SK-N-SH treated with all-trans-retinoic acid at 6 μM for 48 hours (cell line): ENCODE results near the gene PIGZ.
A peak's percentile ranks its signal among the peaks of the same experiment; 100 is the strongest.

Experiments
- ATAC-seq: fragments of 200-7000 bp; cut with Tn5 transposase; 3 replicates; pipeline ENCODE4 v1.9.1; 2020; ENCODE audit warnings: mild to moderate bottlenecking, moderate library complexity
- ARNTL ChIP-seq: fragments of 450-650 bp; formaldehyde crosslinking; IDR thresholded peaks from 2 replicates; pipeline ENCODE4 v1.5.0; 2020; ENCODE audit warnings: low read depth, mild to moderate bottlenecking, moderate library complexity, borderline replicate concordance
- BACH2 ChIP-seq: fragments of 250-450 bp; sonication (Bioruptor Pico); IDR thresholded peaks from 2 replicates; pipeline ENCODE4 v1.9.0; 2021; ENCODE audit warnings: mild to moderate bottlenecking, borderline replicate concordance
- CREB5 ChIP-seq: fragments of 250-450 bp; sonication (Bioruptor Pico); IDR thresholded peaks from 2 replicates; pipeline ENCODE4 v1.5.1; 2020; ENCODE audit warnings: low read depth, mild to moderate bottlenecking, moderate library complexity
- CSDC2 ChIP-seq: fragments of 250-450 bp; sonication (Bioruptor Pico); IDR thresholded peaks from 2 replicates; pipeline ENCODE4 v1.5.0; 2020; ENCODE audit warnings: mild to moderate bottlenecking, moderate library complexity
- CSRNP3 ChIP-seq: fragments of 250-450 bp; sonication (Bioruptor Pico); IDR thresholded peaks from 2 replicates; pipeline ENCODE4 v1.5.1; 2021; ENCODE audit warnings: mild to moderate bottlenecking, moderate library complexity
- ESRRG ChIP-seq: fragments of 250-450 bp; sonication (Bioruptor Pico); IDR thresholded peaks from 2 replicates; pipeline ENCODE4 v1.6.1; 2021; ENCODE audit warnings: mild to moderate bottlenecking
- GLIS3 ChIP-seq: fragments of 250-450 bp; sonication (Bioruptor Pico); IDR thresholded peaks from 2 replicates; pipeline ENCODE4 v1.5.0; 2020; ENCODE audit warnings: mild to moderate bottlenecking, moderate library complexity
- ISL1 ChIP-seq: fragments of 250-450 bp; sonication (Bioruptor Pico); IDR thresholded peaks from 2 replicates; pipeline ENCODE4 v2.1.2; 2022; ENCODE audit warnings: mild to moderate bottlenecking, moderate library complexity
- OSR1 ChIP-seq: fragments of 250-450 bp; sonication (Bioruptor Pico); IDR thresholded peaks from 2 replicates; pipeline ENCODE4 v1.8.0; 2022; ENCODE audit warnings: moderate library complexity, mild to moderate bottlenecking, inconsistent platforms
- PATZ1 ChIP-seq: fragments of 250-450 bp; sonication (Bioruptor Pico); IDR thresholded peaks from 2 replicates; pipeline ENCODE4 v1.8.0; 2020; ENCODE audit warnings: mild to moderate bottlenecking, moderate library complexity, borderline replicate concordance
- PPARA ChIP-seq: fragments of 250-450 bp; sonication (Bioruptor Pico); IDR thresholded peaks from 2 replicates; pipeline ENCODE4 v1.5.0; 2020; ENCODE audit warnings: mild to moderate bottlenecking, borderline replicate concordance
- RARB ChIP-seq: fragments of 250-450 bp; sonication (Bioruptor Pico); IDR thresholded peaks from 2 replicates; pipeline ENCODE4 v1.8.0; 2021; ENCODE audit warnings: mild to moderate bottlenecking, moderate library complexity
- SNAI2 ChIP-seq: fragments of 250-450 bp; sonication (Bioruptor Pico); IDR thresholded peaks from 2 replicates; pipeline ENCODE4 v1.5.0; 2020; ENCODE audit warnings: mild to moderate bottlenecking, moderate library complexity
- TCF4 ChIP-seq: fragments of 250-450 bp; sonication (Bioruptor Pico); IDR thresholded peaks from 2 replicates; pipeline ENCODE4 v1.8.0; 2021; ENCODE audit warnings: mild to moderate bottlenecking, moderate library complexity, borderline replicate concordance
- TOX ChIP-seq: fragments of 250-450 bp; sonication (Bioruptor Pico); IDR thresholded peaks from 2 replicates; pipeline ENCODE4 v1.8.0; 2021; ENCODE audit warnings: mild to moderate bottlenecking, moderate library complexity, borderline replicate concordance
- TSHZ2 ChIP-seq: fragments of 250-450 bp; sonication (Bioruptor Pico); IDR thresholded peaks from 2 replicates; pipeline ENCODE4 v1.5.0; 2020; ENCODE audit warnings: mild to moderate bottlenecking, moderate library complexity
- ZC3H10 ChIP-seq: fragments of 250-450 bp; sonication (Bioruptor Pico); IDR thresholded peaks from 2 replicates; pipeline ENCODE4 v1.5.1; 2021; ENCODE audit warnings: mild to moderate bottlenecking, moderate library complexity
- ZFP3 ChIP-seq: fragments of 250-450 bp; sonication (Bioruptor Pico); IDR thresholded peaks from 2 replicates; pipeline ENCODE4 v1.5.0; 2020; ENCODE audit warnings: mild to moderate bottlenecking, moderate library complexity
- ZFP30 ChIP-seq: fragments of 450-650 bp; formaldehyde crosslinking; IDR thresholded peaks from 2 replicates; pipeline ENCODE4 v1.5.0; 2022; ENCODE audit warnings: mild to moderate bottlenecking, moderate library complexity
- ZNF70 ChIP-seq: fragments of 450-650 bp; formaldehyde crosslinking; IDR thresholded peaks from 2 replicates; pipeline ENCODE4 v1.5.0; 2020; ENCODE audit warnings: mild to moderate bottlenecking, moderate library complexity
- ZNF8 ChIP-seq: fragments of 450-650 bp; formaldehyde crosslinking; IDR thresholded peaks from 2 replicates; pipeline ENCODE4 v1.5.0; 2020; ENCODE audit warnings: mild to moderate bottlenecking, moderate library complexity

PIGZ gene

GRCh38 chr3:197006860-197007259, 38.2 kb upstream of the PIGZ start:
- TF ChIP-seq TSHZ2 = no peak
- ATAC-seq = no peak

- TF ChIP-seq PATZ1 (no peak), ISL1 (CRISPR knock-in tag) (no peak), TSHZ2 (no peak), TOX (no peak), RARB (CRISPR knock-in tag) (no peak), BACH2 (CRISPR knock-in tag) (no peak), ZNF70 (CRISPR knock-in tag) (no peak), ZNF8 (CRISPR knock-in tag) (no peak), SNAI2 (CRISPR knock-in tag) (no peak), PPARA (CRISPR knock-in tag) (no peak), TCF4 (CRISPR knock-in tag) (no peak), GLIS3 (CRISPR knock-in tag) (no peak), ZFP3 (no peak), ARNTL (no peak), ZFP30 (CRISPR knock-in tag) (no peak), CSRNP3 (CRISPR knock-in tag) (no peak), OSR1 (CRISPR knock-in tag) (no peak), ESRRG (CRISPR knock-in tag) (no peak), CSDC2 (CRISPR knock-in tag) (no peak), CREB5 (no peak)
- no peak for ATAC-seq
Measured at GRCh38 chr3:197006446-197006845, 37.8 kb upstream of the PIGZ start.

GRCh38 chr3:197003461-197004385, 35.1 kb upstream of the PIGZ start:
- peak; percentile 6 for ATAC-seq
- TF ChIP-seq TOX = no peak
- no peak for TF ChIP-seq ZNF70 (CRISPR knock-in tag)
- TF ChIP-seq ZC3H10 (CRISPR knock-in tag) = no peak
- no peak for TF ChIP-seq CSRNP3 (CRISPR knock-in tag)
- TF ChIP-seq BACH2 (CRISPR knock-in tag) = no peak
